Hepatic stellate cell (primary cell): Measurements from ENCODE around the gene PPP1R3F.

Experiments used
- DNase-seq: peaks from one replicate; pipeline ENCODE4 v3.0.0; 2011; ENCODE audit warnings: low spot score

PPP1R3F gene

DNA sequence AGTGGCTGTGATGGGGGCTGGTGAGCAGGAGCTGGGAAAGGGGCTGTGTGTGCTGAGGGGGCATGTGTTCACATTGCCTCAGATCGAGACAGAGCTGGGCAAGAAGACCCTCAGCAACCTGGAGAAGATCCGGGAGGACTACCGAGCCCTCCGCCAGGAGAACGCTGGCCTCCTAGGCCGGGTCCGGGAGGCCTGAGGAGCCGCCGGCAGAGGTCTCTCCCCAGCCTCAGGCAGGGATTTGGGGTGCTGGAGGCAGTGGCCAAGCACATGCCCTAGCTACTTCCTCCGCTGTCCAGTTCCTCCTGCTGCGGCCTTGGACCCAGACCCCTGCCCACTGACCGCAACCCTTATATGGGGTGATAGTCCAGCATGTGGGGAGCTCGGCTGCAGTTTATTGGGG, 19.5 kb upstream of the PPP1R3F start:
- DNase-seq = no peak

GRCh38 chrX:49250578-49250977, 19.0 kb upstream of the PPP1R3F start:
- DNase-seq = no peak

DNA sequence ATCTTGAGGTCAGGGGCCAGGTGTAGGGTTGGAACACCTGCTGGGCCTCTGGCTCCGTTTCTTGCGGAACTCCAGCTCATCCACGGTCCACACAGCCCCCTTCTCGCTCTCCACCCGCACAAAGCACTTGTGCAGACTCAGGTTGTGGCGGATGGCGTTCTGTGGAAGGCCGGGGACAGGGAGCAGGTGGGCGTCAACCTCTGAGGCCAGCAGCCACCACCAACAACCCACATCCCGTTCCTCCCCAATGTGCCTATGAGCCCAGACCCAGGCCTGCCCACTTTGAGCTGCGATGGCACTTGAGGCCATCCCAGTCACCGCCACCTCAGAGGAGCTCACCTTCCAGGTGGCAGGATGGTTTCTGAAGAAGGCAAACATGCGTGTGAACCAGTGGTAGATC, 18.3 kb upstream of the PPP1R3F start:
- DNase-seq = no peak

DNA sequence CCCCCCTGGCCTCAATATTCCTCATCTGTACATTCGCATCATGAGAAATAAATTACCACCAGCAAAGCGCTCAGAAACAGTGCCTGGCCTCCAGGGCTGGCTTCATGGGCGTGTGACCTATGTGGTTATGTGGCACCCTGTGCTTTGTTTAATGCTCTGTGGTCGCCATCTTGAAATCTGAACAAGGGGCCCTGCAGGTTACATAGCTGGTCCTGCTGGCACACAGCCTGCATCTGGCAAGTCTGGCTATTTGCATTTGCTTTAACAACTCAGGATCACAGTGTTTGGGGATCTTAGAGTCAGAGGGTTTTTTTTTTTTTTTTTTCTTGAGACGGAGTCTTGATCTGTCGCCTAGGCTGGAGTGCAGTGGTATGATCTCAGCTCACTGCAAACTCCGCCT, 15.0 kb upstream of the PPP1R3F start:
- no peak for DNase-seq

DNA sequence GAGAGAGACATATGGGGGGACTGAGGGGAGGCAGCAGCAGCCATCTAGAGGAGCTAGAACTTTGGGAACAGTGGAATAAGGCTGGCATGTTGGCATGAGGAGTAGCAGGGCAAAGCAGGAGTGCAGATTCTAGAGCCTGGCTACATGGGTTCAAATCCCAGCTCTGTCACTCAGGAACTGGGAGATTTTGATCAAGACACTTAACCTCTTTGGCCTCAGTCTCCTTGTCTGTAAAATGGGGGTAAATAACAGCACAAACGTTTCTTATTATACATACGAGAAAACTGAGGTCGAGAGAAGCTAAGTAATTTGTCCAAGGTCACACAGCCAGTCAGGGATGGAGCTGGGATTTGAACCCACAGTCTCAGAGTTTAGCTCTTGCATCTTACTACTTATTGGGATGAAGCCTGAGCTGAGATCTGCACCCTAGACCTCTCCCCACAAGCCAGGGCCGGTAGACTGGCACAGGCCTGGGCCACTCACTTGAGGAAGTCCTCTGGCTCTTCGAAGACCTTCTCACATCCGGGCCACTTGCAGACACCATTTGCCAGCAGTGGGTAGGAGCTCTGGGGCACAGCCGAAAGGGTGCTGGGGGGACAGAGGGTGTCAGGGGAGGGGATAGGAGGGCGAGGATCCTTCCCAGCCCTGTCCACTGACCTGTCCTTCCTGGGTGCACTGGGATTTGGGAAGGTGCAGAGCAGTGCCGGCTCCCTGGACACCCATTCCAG, 13.2 kb upstream of the PPP1R3F start:
- DNase-seq = no peak

DNA sequence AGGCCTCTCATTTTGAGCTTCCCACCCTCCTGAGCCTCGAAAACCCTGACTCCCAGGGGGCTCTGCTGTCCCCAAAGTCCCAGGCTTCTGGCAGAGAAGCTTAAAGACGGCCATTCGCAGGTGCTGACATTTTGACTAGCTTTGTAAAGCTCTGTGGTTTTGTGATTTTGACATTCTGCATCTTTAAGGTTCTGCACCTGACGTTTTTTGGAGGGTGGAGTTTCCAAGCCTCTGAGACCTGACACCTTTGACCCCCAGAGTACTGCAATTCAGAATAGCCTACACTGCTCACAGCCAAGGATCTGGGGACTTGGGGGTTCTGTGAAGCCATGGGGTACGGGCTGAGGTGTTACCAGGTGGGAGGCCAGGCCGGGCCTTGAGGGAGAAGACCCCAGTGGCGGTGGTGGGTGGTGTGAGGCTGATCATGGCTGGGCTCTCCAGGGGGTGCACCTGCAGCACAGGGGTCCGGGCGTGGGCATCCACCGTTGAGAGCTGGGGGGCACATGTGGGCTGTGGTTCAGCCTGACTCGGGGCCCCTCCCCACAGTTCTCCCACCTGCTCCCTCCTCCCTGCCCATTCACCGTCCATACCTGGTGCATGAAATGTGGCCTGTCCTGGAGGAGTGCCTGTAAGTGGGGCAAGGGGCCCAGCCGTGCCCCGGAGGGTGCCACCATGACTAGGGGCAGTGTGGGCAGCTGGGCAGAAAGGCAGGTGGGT, 12.4 kb upstream of the PPP1R3F start:
- DNase-seq = no peak

- no peak for DNase-seq
Measured at GRCh38 chrX:49257846-49258748, 11.5 kb upstream of the PPP1R3F start.

DNA sequence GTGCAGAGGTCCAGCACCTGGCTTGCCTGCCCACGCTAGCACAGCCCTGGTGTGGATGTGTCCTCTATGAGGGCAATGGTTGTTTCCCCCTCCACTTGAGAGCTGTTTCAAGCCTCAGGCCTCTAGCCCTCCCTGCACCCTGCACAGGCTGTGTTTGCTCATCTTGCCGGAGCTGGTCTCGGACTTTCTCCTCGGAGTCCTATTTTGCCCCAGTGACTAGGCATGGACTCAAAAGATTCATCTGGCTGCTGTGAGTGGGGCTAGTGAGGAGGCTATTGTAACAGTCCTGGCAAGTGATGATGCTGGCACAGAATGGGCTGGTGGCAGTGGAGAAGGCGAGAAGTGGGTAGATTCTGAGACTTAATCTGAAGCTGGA, 10.9 kb upstream of the PPP1R3F start:
- no peak for DNase-seq

- DNase-seq = no peak
Measured at GRCh38 chrX:49260221-49260985, 9.2 kb upstream of the PPP1R3F start.

DNA sequence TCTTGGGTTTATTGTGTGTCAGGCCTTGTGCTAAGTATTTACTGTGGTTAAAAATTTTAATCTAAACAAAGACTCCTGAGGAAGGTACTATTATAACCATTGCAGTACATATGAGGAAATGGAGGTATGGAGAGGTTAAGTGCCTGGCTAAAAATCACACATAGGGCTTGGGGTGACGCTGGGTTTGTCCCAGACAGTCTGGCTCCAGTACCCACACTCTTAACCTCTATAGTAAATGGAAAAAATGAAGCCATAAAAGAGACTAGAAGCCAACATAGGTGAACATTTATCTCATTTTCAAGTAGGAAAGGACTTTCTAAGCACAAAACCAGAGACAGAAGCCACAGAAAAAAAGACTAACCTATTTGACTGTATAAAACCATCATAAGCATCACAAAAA, 7.0 kb upstream of the PPP1R3F start:
- no peak for DNase-seq

DNA sequence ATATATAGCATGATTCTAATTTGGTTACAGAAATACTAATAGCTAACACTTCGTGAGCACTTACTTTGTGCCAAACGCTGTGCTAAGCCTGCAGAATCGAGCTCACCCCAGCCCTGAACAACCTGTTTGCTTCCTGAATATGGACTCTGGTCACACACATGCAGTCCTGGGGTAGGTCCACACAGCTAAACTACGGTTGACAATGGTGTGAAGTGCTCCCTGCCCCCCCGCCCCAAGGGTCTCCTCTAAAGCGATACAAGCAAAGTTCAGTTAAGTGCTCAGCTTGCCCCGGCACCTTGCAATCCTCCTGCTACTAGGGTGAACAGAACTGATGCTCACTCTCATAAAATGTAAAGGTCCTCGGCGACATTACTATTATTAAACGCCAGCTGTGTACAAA, 6.0 kb upstream of the PPP1R3F start:
- no peak for DNase-seq

GRCh38 chrX:49264460-49264859, 5.1 kb upstream of the PPP1R3F start, which contains the start of gene FOXP3:
FOXP3 (minus strand) TSS chrX:49264710; CDS start chrX:49258505, 6,205 bp downstream.
- DNase-seq = no peak

- DNase-seq = no peak
Measured at GRCh38 chrX:49266523-49267445, 2.8 kb upstream of the PPP1R3F start.

DNA sequence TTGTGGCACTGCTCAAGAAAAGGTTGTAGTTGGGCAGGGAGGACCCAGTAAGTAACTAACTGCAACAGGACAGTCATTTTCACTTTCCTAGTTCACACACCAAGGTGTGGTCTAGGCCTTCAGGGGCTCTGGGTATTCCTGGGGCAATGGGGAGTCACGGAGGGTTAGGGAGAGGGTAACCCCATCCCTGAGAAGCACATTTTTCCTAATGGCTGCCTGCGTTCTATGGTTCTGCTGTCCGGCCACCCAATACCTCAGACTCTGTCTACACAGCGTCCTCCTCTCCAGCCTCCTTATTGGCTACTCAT, 937 bp upstream of the PPP1R3F start:
- DNase-seq = no peak

DNA sequence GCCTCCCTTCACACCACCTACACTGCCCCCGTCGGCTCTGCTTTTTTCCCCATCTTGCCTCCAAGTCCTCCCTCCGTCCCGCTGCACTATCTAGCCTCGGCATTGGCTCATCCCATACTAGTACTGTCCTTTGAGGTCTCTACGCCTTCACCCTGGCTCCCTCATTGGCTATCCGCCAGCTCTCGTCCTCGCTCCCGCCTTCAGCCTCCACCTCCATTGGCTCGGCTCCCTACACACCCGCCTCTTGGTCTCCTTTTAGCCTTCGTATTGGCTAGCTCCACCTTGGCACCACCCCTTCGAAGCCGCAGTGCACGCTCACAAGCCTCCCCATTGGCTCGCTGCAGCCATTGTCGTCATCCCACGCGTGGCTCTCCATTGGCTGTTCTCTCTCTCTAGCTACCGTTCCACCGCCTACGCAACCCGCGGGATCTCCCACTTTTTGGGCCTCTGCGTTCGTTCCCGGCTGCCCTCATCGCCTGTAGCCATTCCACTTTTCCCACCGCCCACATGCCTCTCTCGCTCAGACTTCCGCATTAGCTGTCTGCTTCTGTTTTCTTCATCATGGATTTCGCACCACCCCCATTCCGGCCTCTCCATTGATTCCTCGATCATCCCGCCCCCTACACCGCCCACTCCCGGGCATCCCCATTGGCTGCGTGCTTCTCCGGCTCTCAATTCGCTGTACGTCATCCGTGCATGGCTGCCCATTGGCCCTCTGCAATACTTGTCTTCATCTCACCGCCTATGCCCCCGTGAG, 405 bp upstream of the PPP1R3F start:
- peak; percentile 95 for DNase-seq

DNA sequence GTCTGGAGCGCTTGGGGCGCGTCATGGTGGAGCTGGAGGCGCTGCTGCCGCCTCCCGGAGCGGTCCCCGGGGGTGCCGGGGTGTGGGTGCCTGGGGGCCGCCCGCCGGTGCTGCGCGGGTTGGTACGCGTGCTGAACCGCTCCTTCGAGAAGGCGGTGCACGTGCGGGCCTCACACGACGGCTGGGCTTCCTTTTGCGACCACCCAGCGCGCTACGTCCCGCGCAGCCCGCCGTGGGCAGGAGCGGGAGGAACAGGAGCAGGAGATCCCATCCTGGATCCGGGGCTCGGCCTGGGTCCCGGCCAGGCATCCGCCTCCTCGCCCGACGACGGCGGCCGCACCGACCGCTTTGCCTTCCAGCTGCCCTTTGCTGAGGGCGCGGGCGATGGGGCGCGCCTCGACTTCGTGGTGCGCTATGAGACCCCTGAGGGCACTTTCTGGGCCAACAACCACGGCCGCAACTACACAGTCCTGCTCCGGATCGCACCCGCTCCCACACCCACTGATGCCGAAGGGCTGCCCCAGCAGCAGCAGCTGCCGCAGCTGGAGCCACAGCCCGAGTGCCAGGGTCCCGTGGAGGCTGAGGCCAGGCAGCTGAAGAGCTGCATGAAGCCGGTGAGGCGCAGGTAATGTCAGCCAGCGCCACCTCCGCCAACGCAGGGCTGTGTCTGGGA, 792 bp downstream of the PPP1R3F start:
- DNase-seq = no peak

DNA sequence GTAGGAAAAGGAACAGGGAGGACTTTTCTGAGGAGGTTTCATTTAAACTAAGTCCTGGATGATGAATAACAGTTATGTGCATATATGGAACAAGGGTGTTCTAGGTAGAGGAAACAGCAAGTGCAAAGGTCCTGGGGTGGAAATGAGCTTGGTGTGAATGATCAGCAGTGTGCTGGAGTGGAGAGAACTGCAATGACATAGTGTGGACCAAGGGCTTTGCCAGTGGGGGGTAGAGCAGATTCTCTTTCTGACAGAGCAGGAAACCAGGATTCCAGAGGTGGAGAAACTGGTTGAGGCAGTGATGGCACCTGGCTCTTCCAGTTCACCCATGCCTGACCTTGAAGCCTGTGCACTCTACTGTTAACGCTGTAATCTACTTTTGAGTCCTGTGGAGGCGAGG, 1.7 kb downstream of the PPP1R3F start:
- DNase-seq = no peak

GRCh38 chrX:49272421-49272820, 2.8 kb downstream of the PPP1R3F start:
- no peak for DNase-seq

DNA sequence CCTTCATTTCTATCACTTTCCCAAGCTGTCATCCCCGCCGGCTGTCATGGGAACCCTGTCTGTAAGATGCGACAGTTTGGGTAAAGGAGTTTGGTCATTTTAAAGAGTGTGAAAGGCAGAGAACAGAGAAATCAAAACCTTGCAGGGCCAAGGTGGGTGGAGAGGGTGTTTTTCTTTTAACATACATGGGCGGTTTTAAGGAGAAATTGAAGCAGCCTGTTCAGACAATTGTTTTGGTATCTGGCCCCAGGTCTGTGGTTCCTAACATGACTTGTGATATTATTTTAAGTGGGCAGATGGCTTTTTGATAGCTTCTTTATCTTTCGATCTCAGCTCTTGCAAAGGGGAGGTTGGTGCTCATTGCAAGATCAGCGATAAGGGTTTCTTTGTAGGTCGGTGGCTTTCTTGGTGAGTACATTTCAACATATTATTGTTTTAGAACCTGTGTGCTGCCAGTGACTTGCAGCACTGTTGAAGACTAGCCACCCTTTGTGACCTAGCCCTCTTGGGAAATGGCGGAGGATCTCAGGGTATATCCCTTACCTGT, 3.7 kb downstream of the PPP1R3F start:
- no peak for DNase-seq
